Stimulated activated CD4-positive, alpha-beta T cell treated with anti-CD3 and anti-CD28 coated beads, TNF-alpha, amount 100 ng/mL, for 48 hours (primary cell): Measurements from ENCODE around the gene SQOR.

ENCODE experiments used
- DNase-seq, 3 donors: peaks; one replicate each; pipeline ENCODE4 v3.0.0-alpha.2; 2020; ENCODE audit warnings: low read depth in 3 of 3

The SQOR gene

DNA sequence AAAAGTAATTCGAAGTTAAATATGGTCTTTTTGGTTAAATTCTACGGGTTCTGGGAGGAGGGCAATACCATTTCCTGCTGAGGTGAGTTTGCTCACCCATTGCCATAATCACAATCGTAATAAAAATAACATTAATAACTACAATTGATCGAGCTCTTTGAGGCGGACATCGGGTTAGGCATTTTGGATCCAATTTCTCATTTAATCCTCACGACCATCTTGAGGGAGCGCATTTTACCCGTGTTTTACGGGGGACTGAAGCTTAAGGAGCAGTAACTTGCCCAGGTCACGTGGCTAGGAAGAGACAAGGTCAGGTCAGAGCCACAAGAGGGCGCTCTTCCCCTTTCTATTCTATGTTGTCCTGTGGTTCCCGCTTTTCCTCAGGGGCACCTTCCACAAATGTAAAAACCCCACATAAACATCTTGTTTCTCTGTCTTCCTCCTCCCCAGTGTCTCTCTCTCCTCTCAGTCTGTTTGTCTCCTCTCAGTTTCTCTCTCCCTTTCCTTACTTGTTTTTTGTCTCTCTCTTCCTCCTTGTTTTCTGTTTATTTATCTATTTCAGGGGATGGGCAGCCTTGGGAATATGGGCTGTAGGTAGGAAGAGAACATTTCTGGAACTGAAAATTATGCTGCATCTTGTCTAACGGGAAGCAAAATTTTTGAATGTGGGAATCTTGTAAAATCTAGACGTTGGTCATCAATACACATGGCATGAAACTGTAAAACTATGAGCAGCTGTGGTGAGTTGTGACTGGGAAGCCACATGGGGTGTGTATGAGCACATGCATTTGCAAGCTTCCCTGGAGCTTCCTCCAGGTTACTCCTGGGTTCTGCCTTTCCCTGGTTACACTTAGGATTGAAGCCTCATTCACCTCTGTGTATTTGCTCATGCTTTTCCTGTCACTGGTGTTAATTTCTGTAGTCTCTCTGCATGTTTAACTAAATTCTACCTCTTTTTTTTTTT, 71.0 kb downstream of the SQOR start:
- peak; percentile 35 to 75 (median 55) for DNase-seq

DNA sequence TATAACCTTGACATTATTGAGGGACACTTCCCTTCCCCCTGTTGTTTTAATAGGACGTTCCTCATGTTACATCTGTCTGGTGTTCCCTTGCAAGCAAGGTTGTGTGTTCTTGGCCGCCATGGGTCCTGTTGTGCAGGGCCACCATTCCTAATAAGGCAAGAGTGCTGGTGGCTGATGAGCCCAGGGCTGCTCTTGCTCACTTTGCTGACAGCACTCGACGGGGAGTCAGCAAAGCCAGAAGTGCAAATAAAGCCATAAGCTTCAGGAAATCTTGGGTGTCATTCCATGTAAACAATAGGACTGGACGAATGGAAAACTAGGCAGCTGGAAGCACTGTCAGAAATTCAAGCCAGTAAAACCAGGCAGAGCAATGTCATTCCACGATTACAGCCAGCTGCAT, 75.8 kb downstream of the SQOR start:
- no peak for DNase-seq

DNA sequence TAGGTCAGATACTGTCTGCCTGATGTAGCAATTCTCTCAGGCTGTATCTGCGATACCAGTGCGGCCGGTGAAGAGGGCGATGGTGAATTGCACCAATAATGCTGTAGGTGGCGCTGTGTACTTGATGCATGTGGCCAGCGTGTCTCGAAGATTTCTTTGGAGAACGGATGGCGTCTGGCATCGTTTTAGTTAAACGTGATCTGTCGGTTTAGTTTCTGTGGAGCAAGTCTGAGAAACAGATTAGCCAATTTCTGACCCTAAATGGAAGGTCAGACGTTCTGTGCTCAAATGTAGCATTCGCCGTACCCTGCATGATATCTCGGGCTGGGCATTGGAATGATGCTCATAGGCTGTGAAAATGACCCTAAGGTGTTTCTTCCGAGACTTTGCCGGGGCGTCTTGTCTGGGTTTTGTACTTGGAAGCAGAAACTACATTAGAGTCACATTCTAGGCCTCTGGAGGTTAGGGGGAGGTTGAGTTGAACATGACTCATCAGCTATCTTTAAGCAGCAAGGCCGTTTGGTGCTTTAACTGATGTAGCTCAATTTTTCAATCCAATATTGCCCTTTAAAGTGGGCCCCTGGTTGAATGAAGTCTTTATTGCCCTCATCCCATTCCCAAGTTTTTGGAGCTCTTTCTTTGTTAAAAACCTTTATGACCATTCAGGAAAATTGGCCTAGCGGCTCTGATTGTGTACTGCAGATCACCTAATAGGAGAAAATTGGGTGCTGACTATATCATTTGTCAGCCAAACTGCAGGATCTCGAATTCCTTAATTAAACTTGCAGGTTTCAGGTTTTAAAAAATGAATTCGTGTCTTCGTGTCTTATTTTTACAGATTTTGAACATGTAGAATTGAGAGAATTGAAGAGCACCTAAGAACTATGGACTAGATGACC, 80.0 kb downstream of the SQOR start:
- DNase-seq, result peak in 2 of 3 donors; percentile 29 to 31

DNA sequence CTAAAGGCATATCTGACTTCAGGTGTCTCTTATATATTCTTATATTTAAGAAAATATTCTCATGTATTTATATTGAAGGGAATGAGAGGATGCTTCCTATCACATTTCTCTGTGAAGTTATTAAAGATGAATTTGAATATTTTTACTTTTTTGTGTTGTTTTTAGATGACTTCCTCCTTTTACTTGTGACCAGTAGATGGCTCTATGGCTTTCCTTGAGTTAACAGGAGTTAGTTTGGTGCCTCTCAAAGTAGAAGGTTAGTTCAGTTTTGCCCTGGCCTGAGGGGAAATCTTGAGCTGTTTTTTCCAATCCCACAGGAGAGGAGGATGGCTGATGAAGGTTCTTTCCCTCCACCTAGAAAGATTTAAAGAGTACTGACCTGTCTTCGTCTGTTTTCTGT, 80.7 kb downstream of the SQOR start:
- no peak for DNase-seq

DNA sequence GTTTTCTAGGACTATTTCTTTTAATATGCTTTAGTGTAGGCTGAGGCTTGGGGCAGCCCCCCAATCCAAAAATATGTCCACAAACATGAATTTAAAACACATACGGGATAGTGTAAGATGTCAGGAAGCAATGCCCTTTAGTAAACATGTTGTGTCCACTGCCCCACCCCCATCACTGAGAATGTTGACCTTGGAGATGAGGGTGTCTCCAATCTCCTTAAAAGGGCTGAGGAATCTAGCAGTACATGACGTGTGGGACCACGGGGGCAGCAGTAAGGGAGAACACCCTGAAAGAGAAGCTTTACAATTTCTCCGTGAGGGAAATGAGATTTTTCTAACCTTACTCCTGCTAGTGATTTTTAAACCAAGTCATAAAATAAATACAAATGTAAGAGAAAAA, 84.7 kb downstream of the SQOR start:
- DNase-seq, result no peak

DNA sequence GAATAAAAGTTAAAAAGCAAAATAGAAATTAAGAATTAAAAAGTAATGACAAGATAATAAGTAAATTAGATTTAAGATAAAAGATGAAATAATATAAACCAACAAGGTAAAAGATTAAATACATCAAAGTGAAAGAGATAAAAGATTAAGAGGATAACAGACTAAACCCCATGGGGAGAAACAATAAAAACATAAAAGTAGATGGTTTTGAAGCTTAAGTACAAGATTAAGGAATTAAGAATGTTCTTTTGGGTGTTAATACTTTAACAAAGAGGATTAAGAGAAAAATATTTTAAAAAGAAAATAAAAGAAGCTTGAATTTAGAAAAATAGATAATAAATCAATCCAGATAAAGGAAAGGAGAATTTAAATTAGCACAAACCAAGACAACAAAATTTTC, 85.4 kb downstream of the SQOR start:
- no peak for DNase-seq

DNA sequence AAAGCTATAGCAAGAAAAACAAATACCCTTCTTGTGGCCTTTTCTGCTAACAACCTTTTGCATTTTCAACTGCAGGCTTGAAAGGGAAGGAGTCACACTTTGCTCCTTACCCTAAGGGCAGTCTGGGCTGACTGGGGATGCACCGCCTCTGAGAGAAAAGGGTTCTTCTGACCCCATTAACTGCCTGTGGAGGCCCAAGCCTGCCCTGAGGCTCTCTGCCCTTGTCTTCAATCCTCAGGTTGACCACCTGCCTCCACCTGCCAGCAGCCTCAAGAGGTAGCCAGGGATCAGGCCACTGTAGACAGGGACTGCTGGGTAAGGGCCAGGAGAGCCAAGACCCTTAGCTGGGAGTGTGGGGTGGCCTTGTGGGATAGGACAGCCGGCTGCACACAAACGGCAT, 93.8 kb downstream of the SQOR start:
- no peak for DNase-seq

DNA sequence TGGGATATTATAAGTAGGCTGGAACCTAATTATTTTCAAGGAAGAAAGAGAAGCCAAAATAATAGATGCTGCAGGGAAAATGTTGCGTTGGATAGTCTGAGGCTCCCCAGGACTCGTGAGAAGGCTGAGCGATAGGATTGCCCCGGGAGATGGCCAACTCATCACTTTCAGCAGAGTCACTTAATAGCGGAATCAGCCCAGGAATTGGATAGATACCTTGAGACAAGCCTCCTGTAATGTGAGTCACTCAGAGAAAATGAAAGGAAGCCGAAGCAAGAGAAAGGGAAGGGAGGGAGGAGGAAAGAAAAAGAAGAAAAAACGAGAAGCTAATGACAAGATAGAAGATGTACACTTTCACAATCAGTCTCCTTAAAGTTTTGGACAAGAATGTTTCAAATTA, 94.3 kb downstream of the SQOR start:
- no peak for DNase-seq

DNA sequence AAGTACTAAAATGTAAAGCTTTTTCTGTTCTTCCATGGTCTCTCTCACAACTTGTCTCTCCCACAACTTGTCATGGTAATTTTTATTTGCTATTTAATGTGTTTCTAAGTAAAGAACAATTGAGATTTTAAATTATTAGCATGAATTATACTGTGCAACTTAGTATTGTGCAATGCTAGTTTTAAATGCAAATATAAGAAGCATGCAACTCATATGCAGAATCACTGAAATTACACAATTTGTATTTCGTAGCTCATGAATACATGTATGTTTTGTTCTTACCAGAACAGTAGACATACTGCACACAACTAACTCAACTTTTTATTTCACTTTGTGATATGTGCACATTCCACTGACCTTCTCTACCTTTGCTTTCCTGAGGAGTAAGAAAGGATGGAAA, 96.5 kb downstream of the SQOR start:
- no peak for DNase-seq

DNA sequence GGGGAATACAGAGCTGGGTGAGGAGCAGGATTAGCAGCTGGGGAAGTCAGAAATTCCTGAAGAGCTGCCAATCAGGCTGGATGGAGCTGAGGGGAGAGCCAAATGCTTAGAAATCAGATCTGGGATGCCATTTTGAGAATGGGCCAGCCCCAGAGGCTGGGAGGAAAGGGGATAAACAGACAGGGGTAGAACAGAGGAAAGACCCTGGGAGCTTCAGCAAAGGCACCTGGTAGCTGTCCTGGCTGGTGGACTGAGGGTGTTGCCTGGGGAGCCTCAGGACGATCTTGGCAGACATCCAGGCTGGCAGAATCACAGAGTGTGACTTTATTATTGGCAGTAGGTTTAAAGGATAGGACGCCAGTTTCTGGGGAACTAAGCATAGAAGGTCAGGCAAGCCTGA, 97.8 kb downstream of the SQOR start:
- no peak for DNase-seq

DNA sequence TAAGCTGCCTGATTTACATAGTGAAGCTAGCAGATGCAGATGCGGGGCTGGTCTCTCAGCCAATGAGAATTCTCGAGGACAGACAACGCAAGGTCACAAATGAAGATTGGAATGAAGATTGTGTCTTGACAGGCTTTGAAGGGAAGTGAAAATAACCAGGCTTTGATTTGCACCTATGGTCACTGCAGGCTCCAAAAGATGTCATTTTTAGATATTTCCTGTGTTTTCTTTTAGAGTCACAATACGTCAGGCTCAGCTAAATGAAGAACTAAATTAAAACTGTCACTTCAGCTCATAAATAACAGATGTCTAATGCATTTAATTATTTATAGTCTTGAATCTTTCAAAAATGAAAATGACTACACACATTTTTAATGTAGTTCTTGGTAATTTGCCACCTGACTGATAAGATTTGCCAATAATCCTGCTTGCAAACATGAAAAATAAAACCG, 99.5 kb downstream of the SQOR start:
- DNase-seq, result no peak
